ENCODE results near the gene MPC2. TPM values are rescaled to one million over a fixed set of nuclear protein-coding genes. Genes with fewer than 3 reads are reported as not detected.

The MPC2 gene
- total RNA-seq, 1 donor from 2014 or later, result 33.7 TPM

DNA sequence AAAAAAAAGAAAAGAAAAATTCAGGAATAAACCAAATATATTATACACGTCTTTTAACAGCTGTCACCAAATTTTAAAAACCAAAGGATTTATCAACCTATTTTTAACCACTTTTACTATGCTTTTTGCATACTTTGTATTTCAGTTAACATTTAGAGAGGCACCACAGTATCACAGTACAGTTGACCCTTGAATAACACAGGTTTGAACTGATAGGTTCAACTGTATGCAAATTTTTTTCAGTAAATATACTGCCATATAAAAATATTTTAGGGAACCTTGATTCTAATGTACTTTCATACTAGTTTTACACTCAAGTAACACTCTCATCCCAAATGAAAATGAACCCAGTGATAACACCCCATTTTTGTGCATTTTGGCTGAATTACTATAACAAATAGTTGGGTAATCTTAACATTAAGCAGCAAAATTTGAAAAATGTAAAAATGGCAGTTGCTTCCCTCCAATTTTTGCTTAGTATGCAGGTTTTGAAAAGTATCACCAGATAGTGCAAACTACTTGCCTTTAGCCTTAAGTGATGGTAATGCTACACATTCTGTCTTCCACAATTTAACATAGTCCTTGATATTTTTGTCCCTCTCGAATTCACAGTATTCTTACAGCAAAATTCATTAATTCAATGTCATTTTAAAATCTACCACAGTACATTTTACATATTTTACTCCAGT is 12.2 kb downstream of the MPC2 start:
- Mint-ChIP-seq H3K4me1 (ENCODE audit: unreplicated experiment) (no peaks in the 10 kb centered on the region), H3K36me3 (ENCODE audit: low read depth, unreplicated experiment) (no peaks in the 10 kb centered on the region), H3K27me3 (ENCODE audit: unreplicated experiment) (no peaks in the 10 kb centered on the region), H3K9me3 (ENCODE audit: unreplicated experiment) (no peaks in the 10 kb centered on the region), H3K27ac (ENCODE audit: unreplicated experiment) (no peak overlapping the region), H3K4me3 (ENCODE audit: unreplicated experiment) (no peak overlapping the region)
- no peak for DNase-seq (ENCODE audit: low spot score)
- TF ChIP-seq, protein P1, sequence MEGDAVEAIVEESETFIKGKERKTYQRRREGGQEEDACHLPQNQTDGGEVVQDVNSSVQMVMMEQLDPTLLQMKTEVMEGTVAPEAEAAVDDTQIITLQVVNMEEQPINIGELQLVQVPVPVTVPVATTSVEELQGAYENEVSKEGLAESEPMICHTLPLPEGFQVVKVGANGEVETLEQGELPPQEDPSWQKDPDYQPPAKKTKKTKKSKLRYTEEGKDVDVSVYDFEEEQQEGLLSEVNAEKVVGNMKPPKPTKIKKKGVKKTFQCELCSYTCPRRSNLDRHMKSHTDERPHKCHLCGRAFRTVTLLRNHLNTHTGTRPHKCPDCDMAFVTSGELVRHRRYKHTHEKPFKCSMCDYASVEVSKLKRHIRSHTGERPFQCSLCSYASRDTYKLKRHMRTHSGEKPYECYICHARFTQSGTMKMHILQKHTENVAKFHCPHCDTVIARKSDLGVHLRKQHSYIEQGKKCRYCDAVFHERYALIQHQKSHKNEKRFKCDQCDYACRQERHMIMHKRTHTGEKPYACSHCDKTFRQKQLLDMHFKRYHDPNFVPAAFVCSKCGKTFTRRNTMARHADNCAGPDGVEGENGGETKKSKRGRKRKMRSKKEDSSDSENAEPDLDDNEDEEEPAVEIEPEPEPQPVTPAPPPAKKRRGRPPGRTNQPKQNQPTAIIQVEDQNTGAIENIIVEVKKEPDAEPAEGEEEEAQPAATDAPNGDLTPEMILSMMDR (IDR thresholded peaks at IDR 0.05; ENCODE audit: unreplicated experiment), result no peak

DNA sequence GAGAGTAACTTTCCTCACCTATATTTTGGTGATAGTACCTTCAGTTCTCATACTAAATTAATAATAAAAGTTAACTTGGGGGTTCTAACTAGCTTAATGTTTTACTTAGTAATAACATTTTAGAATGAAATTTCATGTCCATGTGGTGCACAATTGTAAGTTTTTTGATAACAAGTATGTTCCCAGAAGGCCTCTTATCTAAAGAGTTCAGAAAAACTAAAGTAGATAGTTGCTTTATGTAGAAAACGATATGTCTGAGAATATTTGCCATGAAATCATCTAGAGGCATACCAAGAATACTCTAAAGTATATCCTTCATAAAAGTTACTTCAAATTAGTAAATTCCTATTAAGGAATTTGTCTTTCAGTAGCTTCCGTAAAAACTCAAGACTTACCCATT is 12.8 kb downstream of the MPC2 start:
- H3K9me3 Mint-ChIP-seq (ENCODE audit: unreplicated experiment), result no peaks in the 10 kb centered on the region
- TF ChIP-seq, protein P1 (IDR thresholded peaks at IDR 0.05; ENCODE audit: unreplicated experiment), result no peak
- no peak overlapping the region for H3K4me3 Mint-ChIP-seq (ENCODE audit: unreplicated experiment)
- H3K4me1 Mint-ChIP-seq (ENCODE audit: unreplicated experiment), result no peaks in the 10 kb centered on the region
- no peaks in the 10 kb centered on the region for H3K36me3 Mint-ChIP-seq (ENCODE audit: low read depth, unreplicated experiment)
- no peak overlapping the region for H3K27ac Mint-ChIP-seq (ENCODE audit: unreplicated experiment)
- H3K27me3 Mint-ChIP-seq (ENCODE audit: unreplicated experiment), result no peaks in the 10 kb centered on the region
- no peak for DNase-seq (ENCODE audit: low spot score)

DNA sequence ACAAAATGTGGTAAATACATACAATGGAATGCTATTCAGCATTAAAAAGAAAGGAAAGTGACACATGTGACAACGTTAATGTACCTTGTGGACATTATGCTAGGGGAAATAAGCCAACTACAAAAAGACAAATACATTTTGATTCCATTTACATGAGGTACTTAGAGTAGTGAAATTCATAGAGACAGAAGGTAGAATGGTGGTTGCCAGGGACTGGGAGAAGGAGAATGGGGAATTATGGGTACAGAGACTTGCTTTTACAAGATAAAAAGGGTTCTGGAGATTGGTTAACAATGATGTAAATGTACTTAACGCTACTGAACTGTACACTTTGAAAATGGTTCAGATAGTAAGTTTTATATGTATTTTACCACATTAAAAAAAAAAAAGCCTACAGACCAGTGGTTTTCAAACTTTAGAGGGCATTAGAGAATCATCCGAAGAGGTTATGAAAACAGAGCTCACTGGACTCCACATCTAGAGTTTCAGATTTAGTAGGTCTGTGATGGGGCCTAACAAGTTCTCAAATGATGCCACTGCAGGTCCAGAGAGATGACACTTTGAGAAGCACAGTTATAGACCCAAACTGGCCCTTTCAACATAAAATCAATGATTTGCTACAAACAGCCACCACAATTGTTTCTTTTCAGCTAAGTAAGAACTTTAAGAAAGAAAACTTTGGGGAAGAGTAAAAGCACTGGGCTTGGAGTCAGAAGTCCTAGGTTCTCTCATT is 13.4 kb downstream of the MPC2 start:
- Mint-ChIP-seq H3K36me3 (ENCODE audit: low read depth, unreplicated experiment) (no peaks in the 10 kb centered on the region), H3K9me3 (ENCODE audit: unreplicated experiment) (no peaks in the 10 kb centered on the region), H3K4me3 (ENCODE audit: unreplicated experiment) (no peak overlapping the region), H3K27me3 (ENCODE audit: unreplicated experiment) (no peaks in the 10 kb centered on the region), H3K27ac (ENCODE audit: unreplicated experiment) (no peak overlapping the region), H3K4me1 (ENCODE audit: unreplicated experiment) (no peaks in the 10 kb centered on the region)
- TF ChIP-seq, protein P1 (IDR thresholded peaks at IDR 0.05; ENCODE audit: unreplicated experiment), result no peak
- DNase-seq (ENCODE audit: low spot score), result no peak

DNA sequence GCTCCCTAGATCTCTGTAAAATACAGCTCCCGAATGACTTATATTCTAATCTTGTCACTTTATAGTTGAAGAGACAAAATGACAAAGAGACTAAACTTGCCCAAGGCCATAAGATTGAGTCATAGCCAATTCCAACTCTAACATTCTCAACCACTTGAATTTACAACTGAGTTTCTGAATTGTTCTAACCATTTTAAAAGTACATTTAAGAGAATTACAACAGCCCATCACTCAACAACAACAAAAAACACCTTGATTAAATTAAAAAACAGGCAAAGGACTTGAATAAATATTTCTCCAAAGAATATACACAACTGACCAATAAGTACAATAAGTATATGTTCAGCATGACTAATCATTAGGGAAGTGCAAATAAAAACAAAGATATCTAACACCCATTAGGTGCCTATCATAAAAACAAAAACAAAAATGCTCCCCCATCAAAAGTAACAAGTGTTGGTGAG is 14.2 kb downstream of the MPC2 start:
- H3K27me3 Mint-ChIP-seq (ENCODE audit: unreplicated experiment), result no peaks in the 10 kb centered on the region
- no peaks in the 10 kb centered on the region for H3K4me1 Mint-ChIP-seq (ENCODE audit: unreplicated experiment)
- H3K27ac Mint-ChIP-seq (ENCODE audit: unreplicated experiment), result no peak overlapping the region
- H3K9me3 Mint-ChIP-seq (ENCODE audit: unreplicated experiment), result no peaks in the 10 kb centered on the region
- TF ChIP-seq, protein P1 (IDR thresholded peaks at IDR 0.05; ENCODE audit: unreplicated experiment), result no peak
- DNase-seq (ENCODE audit: low spot score), result no peak
- H3K4me3 Mint-ChIP-seq (ENCODE audit: unreplicated experiment), result no peak overlapping the region
- H3K36me3 Mint-ChIP-seq (ENCODE audit: low read depth, unreplicated experiment), result no peaks in the 10 kb centered on the region

DNA sequence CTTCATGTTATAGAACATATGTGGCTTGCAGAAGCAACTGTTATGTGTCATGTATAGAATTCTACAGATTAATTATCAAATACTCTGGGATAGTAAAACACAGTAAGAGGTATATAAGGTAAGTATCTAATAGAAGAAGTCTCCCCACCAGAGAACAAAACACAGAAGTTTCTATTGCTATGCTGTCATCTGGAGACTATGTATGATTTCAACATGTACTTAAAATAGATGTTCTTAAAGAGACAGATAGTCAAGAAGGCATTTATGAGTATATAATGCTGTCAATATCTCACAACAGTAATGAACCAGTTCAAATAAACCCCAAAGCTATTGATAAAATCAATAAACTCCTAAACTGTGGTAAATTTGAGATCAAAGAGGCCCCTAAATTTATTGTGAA is 14.8 kb downstream of the MPC2 start:
- no peak overlapping the region for H3K27ac Mint-ChIP-seq (ENCODE audit: unreplicated experiment)
- TF ChIP-seq, protein P1 (IDR thresholded peaks at IDR 0.05; ENCODE audit: unreplicated experiment), result no peak
- H3K36me3 Mint-ChIP-seq (ENCODE audit: low read depth, unreplicated experiment), result no peaks in the 10 kb centered on the region
- no peaks in the 10 kb centered on the region for H3K9me3 Mint-ChIP-seq (ENCODE audit: unreplicated experiment)
- no peak for DNase-seq (ENCODE audit: low spot score)
- H3K4me1 Mint-ChIP-seq (ENCODE audit: unreplicated experiment), result no peaks in the 10 kb centered on the region
- H3K27me3 Mint-ChIP-seq (ENCODE audit: unreplicated experiment), result no peaks in the 10 kb centered on the region
- no peak overlapping the region for H3K4me3 Mint-ChIP-seq (ENCODE audit: unreplicated experiment)
